Activated CD8-positive, alpha-beta memory T cell treated with anti-CD3 and anti-CD28 coated beads for 48 hours (primary cell): Measurements from ENCODE around the gene GGN.
"Not testable (repeated sequence)": the region's sequence is repeated elsewhere in the genome, so short reads cannot be mapped to it uniquely, and the experiment has no call there.

Experiments
- DNase-seq, 3 experiments: peaks; one replicate each; pipeline ENCODE4 v3.0.0-alpha.2; 2020; ENCODE audit warnings: low read depth in 2 of 3, low spot score in 2 of 3

GGN gene

GRCh38 chr19:38362946-38363688, 24.7 kb downstream of the GGN start:
- DNase-seq = not testable (repeated sequence)

- peak; percentile 59 to 73 (median 61) for DNase-seq
Measured at GRCh38 chr19:38362076-38362945, 25.5 kb downstream of the GGN start.

DNA sequence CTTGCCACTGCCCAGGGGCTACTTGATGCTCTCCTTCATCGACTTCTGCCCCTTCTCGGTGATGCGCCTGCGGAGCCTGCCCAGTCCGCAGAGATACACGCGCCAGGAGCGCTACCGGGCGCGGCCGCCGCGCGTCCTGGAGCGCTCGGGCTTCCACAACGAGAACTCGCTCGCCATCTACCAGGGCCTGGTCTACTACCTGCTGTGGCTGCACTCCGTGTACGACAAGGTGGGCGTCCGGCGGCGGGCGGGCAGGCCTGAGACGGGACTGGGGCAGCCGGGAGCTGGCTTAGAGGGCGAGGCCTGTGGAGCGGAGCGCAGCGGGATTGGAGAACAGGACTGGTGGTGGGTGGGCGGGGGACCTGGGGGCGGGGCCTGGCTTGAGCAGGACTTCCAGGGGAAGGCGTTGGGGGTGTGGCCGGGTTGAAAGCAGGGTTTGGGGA, 26.2 kb downstream of the GGN start:
- peak; percentile 35 to 52 (median 42) for DNase-seq

GRCh38 chr19:38360839-38361631, 26.8 kb downstream of the GGN start:
- no peak for DNase-seq

DNA sequence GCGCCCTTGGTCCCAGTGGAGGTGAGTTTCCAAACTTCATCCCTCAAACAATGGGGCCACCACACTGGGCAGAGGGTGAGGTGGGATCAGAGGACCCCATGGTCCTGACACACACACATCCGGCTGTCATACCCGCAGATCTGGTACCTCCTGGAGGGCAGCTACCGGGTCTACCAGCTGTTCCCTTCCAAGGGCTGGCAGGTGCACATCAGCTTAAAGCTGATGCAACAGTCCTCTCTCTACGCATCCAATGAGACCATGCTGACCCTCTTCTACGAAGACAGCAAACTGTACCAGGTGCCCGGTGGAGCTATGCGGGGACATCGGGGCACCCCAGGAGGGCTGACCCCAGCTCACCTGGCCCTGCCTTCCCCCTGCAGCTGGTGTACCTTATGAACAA, 27.5 kb downstream of the GGN start:
- no peak for DNase-seq

DNA sequence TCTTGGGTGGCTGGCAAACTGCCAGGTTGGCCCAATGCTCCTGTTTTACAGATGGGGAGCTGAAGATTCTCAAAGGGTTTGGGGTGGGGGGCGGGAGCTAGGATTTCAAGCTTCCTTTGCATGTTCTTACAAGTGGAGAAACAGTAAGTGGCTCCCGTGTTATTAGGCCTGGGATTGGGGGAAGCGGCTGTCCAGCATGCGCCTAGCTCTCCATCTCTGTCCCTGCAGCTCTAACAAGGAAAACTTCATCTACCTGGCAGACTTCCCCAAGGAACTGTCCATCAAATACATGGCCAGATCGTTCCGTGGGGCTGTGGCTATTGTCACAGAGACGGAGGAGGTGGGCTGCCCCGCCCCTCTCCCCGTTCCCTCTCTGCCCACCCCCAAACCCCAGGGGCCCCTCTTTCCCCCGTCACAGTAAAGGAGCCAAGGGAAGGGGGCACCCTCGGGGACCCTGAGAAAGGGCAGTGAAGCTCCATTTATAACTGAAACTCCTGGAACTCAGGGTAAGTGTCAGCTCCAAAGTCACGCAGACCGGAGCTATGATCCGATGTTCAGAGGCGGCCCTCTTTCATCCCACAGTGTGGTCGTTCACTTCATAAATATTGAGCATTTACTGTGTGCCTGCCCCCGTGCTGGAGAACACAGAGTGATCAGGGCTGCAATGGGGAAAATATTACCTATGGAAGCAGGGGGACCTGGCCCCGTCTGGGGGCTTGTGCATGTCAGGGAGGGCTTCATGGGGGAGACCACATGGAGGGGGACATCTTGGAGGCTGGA, 28.4 kb downstream of the GGN start:
- DNase-seq = no peak

DNA sequence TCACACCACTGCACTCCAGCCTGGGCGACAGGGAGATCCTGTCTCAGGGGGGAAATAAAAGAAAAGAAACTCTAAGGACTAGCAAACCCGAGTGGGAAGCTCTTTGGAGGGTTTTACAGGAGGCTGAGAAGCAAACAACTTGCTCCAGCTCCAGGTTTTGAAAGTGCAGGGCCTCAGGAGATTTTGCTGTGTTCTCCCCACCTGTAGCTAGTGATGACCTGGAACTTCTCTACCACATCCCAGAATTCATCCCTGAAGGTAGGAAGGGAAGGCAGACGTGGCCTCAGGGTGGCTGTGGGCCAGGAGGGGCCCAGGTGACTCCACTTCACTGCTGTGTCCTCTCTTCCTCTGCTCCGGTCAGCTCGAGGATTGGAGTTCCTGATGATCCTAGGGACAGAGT, 29.8 kb downstream of the GGN start:
- no peak for DNase-seq

GRCh38 chr19:38355728-38356725, 31.8 kb downstream of the GGN start:
- no peak for DNase-seq

GRCh38 chr19:38352611-38353010, 35.2 kb downstream of the GGN start:
- DNase-seq = no peak

GRCh38 chr19:38351865-38352395, 35.9 kb downstream of the GGN start:
- DNase-seq = no peak

- no peak for DNase-seq
Measured at GRCh38 chr19:38350883-38351282, 37.0 kb downstream of the GGN start.

DNA sequence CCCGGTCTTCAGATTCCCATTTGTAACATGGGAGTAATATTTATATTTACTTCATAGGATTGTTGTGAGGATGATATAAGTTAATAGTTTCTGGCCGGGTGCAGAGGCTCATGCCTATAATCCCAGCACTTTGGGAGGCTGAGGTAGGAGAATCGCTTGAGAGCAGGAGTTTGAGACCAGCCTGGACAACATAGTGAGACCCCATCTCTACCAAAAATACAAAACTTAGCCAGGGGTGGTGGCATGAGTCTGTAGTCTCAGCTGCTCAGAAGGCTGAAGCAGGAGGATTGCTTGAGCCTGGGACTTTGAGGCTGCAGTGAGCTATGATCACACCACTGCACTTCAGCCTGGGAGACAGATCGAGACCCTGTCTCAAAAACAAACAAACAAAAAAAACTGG, 41.0 kb downstream of the GGN start:
- DNase-seq = no peak

GRCh38 chr19:38340927-38341326, 46.9 kb downstream of the GGN start:
- no peak for DNase-seq

GRCh38 chr19:38339011-38339410, 48.8 kb downstream of the GGN start:
- DNase-seq = not testable (repeated sequence)

DNA sequence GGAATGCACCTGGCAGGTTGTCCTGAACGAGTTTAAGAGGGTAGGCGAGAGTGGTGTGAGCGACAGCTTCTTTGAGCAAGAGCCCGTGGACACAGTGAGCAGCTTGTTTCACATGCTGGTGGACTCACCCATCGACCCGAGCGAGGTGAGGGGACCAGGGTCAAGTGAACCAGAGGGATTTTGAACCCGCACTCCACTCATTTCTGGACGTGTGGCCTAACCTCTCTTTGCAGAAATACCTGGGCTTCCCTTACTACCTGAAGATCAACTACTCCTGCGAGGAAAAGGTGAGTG, 50.5 kb downstream of the GGN start:
- DNase-seq = no peak

DNA sequence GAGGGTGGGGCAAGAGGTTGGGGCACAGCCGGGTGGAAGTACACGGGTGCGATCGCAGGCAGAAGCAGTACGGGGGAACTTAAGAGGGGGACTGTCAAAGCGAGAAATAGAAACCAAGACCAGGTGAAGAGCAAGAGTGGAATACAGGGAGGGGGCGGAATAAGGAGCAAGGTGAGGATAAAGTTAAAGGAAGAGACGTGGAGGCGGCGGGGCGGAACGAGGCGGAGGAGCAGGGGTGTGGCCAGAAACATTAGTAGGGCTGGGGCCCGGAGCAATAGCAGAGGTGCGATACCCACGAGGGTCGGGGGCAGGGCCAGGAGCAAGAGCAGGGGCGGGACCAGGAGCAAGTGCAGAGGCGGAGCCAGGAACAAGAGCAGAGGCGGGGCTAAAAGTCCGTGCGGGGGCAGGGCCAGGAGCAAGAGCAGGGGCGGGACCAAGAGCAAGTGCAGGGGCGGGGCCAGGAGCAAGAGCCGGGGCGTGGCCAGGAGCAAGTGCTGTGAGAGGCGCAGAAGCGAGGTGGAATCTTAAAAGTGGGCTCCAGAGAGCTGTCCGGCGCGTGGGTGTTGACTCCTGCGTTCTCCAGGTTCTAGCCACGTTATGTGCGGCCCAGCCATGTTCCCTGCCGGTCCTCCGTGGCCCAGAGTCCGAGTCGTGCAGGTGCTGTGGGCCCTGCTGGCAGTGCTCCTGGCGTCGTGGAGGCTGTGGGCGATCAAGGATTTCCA, 51.0 kb downstream of the GGN start:
- DNase-seq = peak; percentile 66 to 86 (median 84)

- DNase-seq = peak; percentile 86 to 89 (median 86)
Measured at GRCh38 chr19:38335949-38336637, 51.7 kb downstream of the GGN start.
